SK-N-DZ (cell line): Measurements from ENCODE around the gene SEC16A.

Experiments
- DNase-seq: peaks from one replicate; pipeline ENCODE4 v3.0.0-alpha.2; 2015; ENCODE audit warnings: low spot score

The SEC16A gene

GRCh38 chr9:136517950-136518349 is 35.1 kb upstream of the SEC16A start:
- DNase-seq = no peak

- DNase-seq = no peak
Measured at GRCh38 chr9:136517012-136517743, 34.3 kb upstream of the SEC16A start.

GRCh38 chr9:136516191-136516654 is 33.4 kb upstream of the SEC16A start:
- no peak for DNase-seq

- DNase-seq = no peak
Measured at GRCh38 chr9:136515276-136515675, 32.4 kb upstream of the SEC16A start.

- no peak for DNase-seq
Measured at GRCh38 chr9:136514022-136514714, 31.3 kb upstream of the SEC16A start.

GRCh38 chr9:136513191-136513590 is 30.4 kb upstream of the SEC16A start:
- DNase-seq = no peak

- DNase-seq = no peak
Measured at GRCh38 chr9:136512651-136513071, 29.8 kb upstream of the SEC16A start.

- no peak for DNase-seq
Measured at GRCh38 chr9:136511670-136512592, 29.1 kb upstream of the SEC16A start.

- no peak for DNase-seq
Measured at GRCh38 chr9:136511144-136511669, 28.4 kb upstream of the SEC16A start.

- no peak for DNase-seq
Measured at GRCh38 chr9:136510561-136510960, 27.7 kb upstream of the SEC16A start.

GRCh38 chr9:136509549-136509948 is 26.7 kb upstream of the SEC16A start:
- no peak for DNase-seq

- DNase-seq = no peak
Measured at GRCh38 chr9:136508729-136509500, 26.1 kb upstream of the SEC16A start.

GRCh38 chr9:136507992-136508375 is 25.1 kb upstream of the SEC16A start:
- DNase-seq = no peak

- DNase-seq = no peak
Measured at GRCh38 chr9:136507221-136507991, 24.6 kb upstream of the SEC16A start.

- DNase-seq = no peak
Measured at GRCh38 chr9:136506425-136506824, 23.6 kb upstream of the SEC16A start.

GRCh38 chr9:136505406-136506403 is 22.9 kb upstream of the SEC16A start:
- DNase-seq = no peak

- no peak for DNase-seq
Measured at GRCh38 chr9:136504512-136505348, 21.9 kb upstream of the SEC16A start.

GRCh38 chr9:136502940-136503550 is 20.2 kb upstream of the SEC16A start:
- DNase-seq = no peak
